ENCODE data around the gene CLCN3.
A peak's percentile ranks its signal among the peaks of the same experiment; 100 is the strongest.
"Not testable (repeated sequence)": the region's sequence is repeated elsewhere in the genome, so short reads cannot be mapped to it uniquely, and the experiment has no call there.

Gene CLCN3

GRCh38 chr4:169657470-169658107 is 37.2 kb downstream of the CLCN3 start:
- DNase-seq (ENCODE audit: low spot score), result no peak

- no peak for DNase-seq (ENCODE audit: low spot score)
These were observed 37.8 kb downstream of the CLCN3 start for GRCh38 chr4:169658196-169658595.

GRCh38 chr4:169658975-169659715 is 38.8 kb downstream of the CLCN3 start:
- no peak for DNase-seq (ENCODE audit: low spot score)

- peak; percentile 60 for DNase-seq (ENCODE audit: low spot score)
These were observed 39.6 kb downstream of the CLCN3 start for GRCh38 chr4:169659716-169660670.

- DNase-seq (ENCODE audit: low spot score), result no peak
These were observed 40.6 kb downstream of the CLCN3 start for GRCh38 chr4:169660929-169661328.

GRCh38 chr4:169661761-169662160 is 41.4 kb downstream of the CLCN3 start:
- no peak for DNase-seq (ENCODE audit: low spot score)

GRCh38 chr4:169662206-169662605 is 41.8 kb downstream of the CLCN3 start:
- DNase-seq (ENCODE audit: low spot score), result no peak

- DNase-seq (ENCODE audit: low spot score), result no peak
These were observed 43.0 kb downstream of the CLCN3 start for GRCh38 chr4:169663402-169663801.

- no peak for DNase-seq (ENCODE audit: low spot score)
These were observed 43.5 kb downstream of the CLCN3 start for GRCh38 chr4:169663831-169664230.

GRCh38 chr4:169664615-169665014 is 44.2 kb downstream of the CLCN3 start:
- DNase-seq (ENCODE audit: low spot score), result no peak

GRCh38 chr4:169665046-169665737 is 44.8 kb downstream of the CLCN3 start:
- no peak for DNase-seq (ENCODE audit: low spot score)

GRCh38 chr4:169668069-169668721 is 47.8 kb downstream of the CLCN3 start:
- no peak for DNase-seq (ENCODE audit: low spot score)

GRCh38 chr4:169675825-169676224 is 55.4 kb downstream of the CLCN3 start:
- DNase-seq (ENCODE audit: low spot score), result no peak

- no peak for DNase-seq (ENCODE audit: low spot score)
These were observed 56.9 kb downstream of the CLCN3 start for GRCh38 chr4:169677150-169677748.

GRCh38 chr4:169678486-169678885 is 58.1 kb downstream of the CLCN3 start:
- not testable (repeated sequence) for DNase-seq (ENCODE audit: low spot score)

- DNase-seq (ENCODE audit: low spot score), result not testable (repeated sequence)
These were observed 58.7 kb downstream of the CLCN3 start for GRCh38 chr4:169678951-169679591.

GRCh38 chr4:169682372-169683047 is 62.1 kb downstream of the CLCN3 start:
- DNase-seq (ENCODE audit: low spot score), result no peak

GRCh38 chr4:169689681-169690080 is 69.3 kb downstream of the CLCN3 start:
- DNase-seq (ENCODE audit: low spot score), result no peak

GRCh38 chr4:169690787-169691186 is 70.4 kb downstream of the CLCN3 start:
- no peak for DNase-seq (ENCODE audit: low spot score)

- no peak for DNase-seq (ENCODE audit: low spot score)
These were observed 78.0 kb downstream of the CLCN3 start for GRCh38 chr4:169698331-169698730.
